Amniotic epithelial cell (primary cell): ENCODE measurements around the gene MYADM.
"Not testable (repeated sequence)": the region's sequence is repeated elsewhere in the genome, so short reads cannot be mapped to it uniquely, and the experiment has no call there.

Experiments used
- DNase-seq: peaks from one replicate; pipeline ENCODE4 v3.0.0-alpha.2; 2010; ENCODE audit warnings: low read depth

MYADM gene

DNA sequence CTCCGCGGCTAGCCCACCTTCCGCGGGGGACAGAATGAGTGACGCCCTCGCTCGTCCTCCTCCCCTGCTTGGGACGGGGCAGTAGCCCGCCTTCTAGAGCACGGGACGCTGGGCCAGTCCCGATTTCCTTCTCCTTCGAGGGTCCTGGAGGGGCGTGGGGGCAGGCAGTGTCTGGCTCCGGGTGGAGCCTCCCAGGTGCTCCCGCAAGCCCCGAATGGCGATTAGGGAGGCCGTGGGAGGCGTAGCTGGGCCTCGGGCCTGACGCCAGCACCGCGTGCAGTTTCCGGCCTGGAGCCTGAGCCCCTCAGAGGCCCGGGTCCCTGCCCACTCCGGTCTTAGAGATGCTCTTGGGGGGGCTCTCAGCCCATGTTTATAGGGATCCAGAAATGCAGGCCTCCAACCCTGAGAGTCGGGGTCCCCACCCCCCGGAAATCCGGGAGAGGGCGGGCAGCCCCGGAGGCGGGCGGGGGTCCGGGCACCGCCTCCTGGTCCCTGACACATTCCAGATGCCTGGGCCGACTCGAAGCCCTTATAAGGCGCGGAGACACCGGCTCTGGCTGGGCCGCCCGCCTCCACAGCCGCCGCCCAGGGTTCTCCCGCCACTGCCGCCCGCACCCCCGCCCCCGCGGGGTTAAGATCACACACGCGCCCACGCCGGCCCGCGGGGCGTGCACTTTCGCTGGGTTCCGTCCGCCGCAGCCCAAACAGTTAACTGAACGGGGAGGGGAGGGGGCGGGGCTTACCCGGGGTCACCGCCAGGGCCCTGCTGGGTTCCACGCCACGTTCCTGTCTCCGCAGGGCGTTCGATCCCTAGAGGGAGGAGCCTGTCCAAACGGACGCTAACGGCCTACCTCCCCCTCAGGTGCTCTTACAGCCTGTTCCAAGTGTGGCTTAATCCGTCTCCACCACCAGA is 1.5 kb downstream of the MYADM start:
- DNase-seq = peak; percentile 95

DNA sequence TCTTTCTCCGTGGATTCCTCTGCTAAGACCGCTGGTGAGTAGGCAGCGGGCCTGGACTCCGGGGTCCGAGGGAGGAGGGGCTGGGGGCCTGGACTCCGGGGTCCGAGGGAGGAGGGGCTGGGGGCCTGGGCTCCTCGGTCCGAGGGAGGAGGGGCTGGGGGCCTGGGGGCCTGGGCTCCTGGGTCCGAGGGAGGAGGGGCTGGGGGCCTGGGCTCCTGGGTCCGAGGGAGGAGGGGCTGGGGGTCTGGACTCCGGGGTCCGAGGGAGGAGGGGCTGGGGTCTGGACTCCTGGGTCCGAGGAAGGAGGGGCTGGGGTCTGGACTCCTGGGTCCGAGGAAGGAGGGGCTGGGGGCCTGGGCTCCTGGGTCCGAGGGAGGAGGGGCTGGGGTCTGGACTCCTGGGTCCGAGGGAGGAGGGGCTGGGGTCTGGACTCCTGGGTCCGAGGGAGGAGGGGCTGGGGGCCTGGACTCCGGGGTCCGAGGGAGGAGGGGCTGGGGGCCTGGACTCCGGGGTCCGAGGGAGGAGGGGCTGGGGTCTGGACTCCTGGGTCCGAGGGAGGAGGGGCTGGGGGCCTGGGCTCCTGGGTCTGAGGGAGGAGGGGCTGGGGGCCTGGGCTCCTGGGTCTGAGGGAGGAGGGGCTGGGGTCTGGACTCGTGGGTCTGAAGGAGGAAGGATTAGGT is 2.3 kb downstream of the MYADM start:
- DNase-seq = not testable (repeated sequence)

DNA sequence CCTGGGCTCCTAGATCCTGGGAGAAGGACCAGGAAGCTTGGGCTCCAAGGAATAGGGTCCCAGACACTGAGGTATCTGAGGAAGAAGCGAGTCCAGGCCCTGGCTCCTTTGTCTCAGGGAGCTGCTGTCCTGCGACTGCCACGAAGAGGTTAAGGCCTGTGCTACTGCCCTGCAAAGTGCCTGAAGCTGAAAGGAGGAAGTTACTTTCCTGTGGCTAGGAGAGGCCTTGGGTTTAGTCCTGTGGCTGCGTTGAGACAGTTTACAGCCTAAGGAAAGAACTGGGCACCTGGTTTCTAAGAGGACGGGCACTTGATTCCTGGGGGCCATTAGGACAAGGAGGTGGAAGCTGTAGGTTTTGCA is 2.8 kb downstream of the MYADM start:
- DNase-seq = peak; percentile 48

- no peak for DNase-seq
Observed at GRCh38 chr19:53871454-53871853, 3.8 kb downstream of the MYADM start.

DNA sequence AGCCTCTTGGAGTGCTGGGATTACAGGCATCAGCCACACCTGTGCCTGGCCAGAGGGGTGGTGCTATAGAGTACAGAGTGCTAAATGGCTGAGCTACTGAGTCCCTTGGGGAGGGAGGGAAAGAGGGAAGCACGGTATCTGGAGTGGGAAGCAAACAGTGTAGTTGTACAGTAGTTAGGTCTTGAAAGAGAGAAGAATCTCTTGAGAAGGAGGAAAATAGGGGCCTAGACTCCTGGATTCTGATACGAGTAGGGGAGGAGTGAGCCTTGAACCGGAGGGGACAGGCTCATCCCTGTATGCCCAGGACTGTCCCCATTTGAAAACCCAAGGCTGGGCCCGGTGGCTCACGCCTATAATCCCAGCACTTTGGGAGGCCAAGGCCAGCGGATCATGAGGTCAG is 5.1 kb downstream of the MYADM start:
- no peak for DNase-seq

- DNase-seq = no peak
Observed at GRCh38 chr19:53873773-53874605, 6.3 kb downstream of the MYADM start.

DNA sequence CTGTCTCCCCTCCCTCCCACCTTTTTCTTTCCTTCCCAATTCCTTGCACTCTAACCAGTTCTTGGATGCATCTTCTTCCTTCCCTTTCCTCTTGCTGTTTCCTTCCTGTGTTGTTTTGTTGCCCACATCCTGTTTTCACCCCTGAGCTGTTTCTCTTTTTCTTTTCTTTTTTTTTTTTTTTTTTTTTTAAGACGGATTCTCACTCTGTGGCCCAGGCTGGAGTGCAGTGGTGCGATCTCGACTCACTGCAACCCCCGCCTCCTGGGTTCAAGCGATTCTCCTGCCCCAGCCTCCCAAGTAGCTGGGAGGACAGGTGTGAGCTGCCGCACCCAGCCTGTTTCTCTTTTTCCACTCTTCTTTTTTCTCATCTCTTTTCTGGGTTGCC is 6.9 kb downstream of the MYADM start:
- DNase-seq = no peak

- no peak for DNase-seq
Observed at GRCh38 chr19:53875602-53876325, 8.1 kb downstream of the MYADM start.

GRCh38 chr19:53876651-53877224 is 9.1 kb downstream of the MYADM start:
- no peak for DNase-seq

GRCh38 chr19:53877361-53877766 is 9.7 kb downstream of the MYADM start:
- peak; percentile 83 for DNase-seq

DNA sequence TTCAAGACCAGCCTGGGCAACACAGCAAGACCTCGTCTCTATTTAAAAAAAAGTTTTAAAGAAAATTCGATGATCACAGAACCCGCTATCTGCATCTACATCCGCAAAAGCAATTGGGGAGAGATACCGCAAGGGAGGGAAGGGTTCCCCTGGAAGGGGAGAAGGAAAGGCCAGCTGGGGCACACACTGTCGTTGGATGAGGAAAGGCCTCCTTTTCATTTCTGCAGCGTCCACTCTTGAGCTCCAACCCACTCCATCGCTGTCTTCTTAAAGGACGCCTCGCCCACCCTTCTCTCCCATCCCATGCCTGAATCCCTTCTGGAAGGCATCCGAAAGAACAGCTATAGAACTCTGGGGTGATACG is 11.1 kb downstream of the MYADM start:
- no peak for DNase-seq

DNA sequence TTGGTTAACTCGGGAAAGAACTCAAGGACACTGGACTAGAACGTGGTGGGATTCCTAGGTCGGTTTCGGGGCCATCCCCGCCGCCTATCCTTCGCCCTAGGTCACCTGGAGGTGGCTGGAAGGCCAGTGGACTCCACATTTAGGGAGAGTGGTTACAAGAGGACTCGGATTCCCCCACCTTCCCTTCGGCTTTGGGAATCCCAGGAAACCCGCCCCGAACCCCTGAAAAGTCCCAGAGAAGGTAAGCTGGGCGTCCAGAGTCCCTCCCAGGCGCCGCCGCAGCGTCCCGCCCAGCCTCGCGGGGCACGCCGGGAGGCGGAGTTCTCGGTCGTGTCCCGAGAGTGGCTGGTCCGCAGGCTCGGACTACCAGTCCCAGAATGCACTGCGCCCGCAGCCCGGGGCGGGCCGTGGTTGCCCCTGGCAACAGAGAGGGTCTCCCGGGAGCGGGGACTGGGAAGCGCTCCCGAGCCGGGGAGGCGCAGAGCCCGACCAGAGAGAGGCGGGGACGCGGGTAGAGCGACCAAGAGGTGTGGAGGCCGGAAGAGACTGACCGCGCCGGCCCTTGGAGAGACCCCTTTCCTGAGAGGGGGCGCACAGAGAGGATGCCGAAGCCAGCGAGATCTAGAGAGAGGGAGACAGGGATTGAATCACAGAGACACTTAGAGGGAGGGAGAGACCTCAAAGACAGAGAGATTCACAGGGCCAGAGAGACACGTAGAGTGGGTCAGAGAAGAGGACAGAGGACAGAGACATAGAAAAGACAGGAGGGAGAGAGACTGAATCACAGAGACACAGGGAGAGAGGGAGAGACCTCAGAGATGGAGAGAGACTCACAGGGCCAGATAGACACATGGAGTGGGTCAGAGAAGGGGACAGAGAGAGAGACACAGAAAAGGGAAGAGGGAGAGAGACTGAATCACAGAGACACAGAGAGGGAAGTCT is 11.7 kb downstream of the MYADM start:
- peak; percentile 73 for DNase-seq

DNA sequence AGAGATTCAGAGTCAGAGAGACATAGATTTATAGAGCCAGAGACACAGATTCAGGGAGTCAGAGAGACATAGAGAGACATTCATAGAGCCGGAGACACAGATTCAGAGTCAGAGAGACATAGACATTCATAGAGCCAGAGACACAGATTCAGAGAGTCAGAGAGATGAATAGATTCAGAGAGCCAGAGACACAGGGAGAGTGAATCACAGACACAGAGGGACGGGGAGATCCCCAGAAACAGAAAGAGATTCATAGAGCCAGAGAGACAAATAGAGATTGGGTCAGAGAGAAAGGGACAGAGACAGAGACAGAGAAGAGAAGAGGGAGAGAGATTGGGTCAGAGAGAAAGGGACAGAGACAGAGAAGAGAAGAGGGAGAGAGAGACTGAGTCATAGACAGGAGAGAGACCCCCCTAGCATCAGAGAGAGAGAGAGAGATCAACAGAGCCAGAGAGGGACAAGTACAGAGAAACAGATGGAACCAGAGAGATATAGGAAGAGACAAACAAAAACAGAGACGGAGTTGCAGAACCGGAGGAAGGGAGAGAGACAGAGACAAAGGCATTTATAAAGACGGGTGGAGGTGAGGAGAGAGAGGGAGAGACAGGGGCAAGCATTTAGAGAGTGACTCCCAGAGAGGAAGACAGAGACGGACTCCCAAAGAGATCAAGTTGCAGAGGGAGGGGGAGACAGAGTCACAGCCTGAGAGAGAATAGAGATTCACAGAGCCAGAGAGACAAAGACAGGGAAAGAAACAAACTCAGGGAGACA is 13.2 kb downstream of the MYADM start:
- DNase-seq = no peak

- DNase-seq = no peak
Observed at GRCh38 chr19:53881482-53882390, 14.1 kb downstream of the MYADM start, which contains the start of gene PRKCG. Gene PRKCG, plus strand, starts transcription at chr19:53882197. Its CDS starts 298 bp downstream, at chr19:53882495.

DNA sequence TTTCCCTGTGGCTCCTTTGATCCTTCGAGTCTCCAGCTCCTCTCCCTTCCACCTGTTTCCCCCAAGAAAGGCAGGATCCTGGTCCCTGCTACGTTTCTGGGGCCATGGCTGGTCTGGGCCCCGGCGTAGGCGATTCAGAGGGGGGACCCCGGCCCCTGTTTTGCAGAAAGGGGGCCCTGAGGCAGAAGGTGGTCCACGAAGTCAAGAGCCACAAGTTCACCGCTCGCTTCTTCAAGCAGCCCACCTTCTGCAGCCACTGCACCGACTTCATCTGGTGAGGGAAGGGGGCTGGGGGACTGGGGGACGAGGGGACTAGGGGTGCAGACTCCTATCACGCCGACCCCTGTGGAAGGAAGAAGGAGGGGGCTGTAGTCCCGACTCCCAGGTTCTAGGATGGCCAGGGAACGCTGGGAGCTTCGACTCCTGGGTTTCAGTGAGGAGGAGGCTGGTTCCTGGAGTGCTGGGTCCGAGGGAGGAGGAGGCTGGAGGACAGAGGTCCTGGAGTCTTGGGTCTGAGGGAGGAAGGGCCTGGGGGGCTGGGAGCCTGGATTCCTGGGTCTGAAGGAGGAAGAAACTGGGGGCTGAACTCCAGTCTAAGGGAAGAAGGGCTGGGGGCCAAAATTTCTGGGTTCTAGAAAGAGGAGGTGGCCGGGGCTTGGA is 14.8 kb downstream of the MYADM start:
- DNase-seq = no peak

- DNase-seq = no peak
Observed at GRCh38 chr19:53883231-53883661, 15.6 kb downstream of the MYADM start.

DNA sequence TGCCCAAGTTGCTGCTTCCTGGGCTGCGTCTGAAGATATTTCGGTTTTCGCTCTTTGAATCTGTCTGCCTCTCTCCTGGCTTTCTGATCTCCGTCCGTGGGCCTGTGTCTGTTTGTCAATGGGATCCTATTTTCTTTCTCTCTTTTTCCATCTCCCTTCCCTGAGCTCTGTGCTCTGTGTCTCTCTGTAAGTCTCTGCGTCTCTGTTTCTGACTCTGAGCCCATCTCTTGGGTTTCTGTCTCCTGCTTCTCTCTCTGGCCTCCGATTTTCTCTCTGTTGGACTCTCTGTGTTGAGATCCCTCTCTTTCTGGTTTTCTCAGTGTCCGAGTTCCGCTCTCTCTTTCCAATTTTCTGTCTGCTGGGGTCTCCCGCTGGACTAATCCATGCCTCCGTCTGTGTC is 16.1 kb downstream of the MYADM start:
- DNase-seq = no peak

DNA sequence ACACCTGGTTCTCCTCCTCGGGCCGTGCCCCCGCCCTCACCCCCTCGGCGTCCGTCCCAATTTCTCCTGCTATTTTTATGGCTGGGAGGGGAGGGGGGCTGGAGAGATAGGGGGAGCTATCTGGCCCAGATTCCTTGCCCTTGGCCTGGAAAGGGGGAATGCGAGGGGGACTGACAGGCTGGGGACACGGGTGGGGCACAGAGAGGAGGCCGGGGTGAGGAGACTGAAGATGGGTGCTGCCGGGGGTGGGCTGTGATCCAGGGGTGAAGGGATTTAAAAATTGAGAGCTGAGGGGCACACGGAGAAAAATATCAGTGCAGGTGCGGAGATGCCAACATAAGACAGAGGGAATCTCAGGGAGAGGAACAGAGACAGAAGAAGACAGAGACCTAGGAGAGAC is 16.6 kb downstream of the MYADM start:
- no peak for DNase-seq
